HEK293 (cell line): ENCODE results near the gene PGS1.

Source experiments
- ZNF501 ChIP-seq: fragments of 450-650 bp; formaldehyde crosslinking; IDR thresholded peaks from 2 replicates; pipeline ENCODE4 v1.5.1; 2016; ENCODE audit warnings: missing biosample characterization, missing genetic modification characterization
- TF ChIP-seq, protein P1 (sequence below): fragments of 450-650 bp; formaldehyde crosslinking; IDR thresholded peaks from 2 replicates; pipeline ENCODE4 v1.5.1; 2016; ENCODE audit warnings: missing biosample characterization, missing genetic modification characterization

DNA sequence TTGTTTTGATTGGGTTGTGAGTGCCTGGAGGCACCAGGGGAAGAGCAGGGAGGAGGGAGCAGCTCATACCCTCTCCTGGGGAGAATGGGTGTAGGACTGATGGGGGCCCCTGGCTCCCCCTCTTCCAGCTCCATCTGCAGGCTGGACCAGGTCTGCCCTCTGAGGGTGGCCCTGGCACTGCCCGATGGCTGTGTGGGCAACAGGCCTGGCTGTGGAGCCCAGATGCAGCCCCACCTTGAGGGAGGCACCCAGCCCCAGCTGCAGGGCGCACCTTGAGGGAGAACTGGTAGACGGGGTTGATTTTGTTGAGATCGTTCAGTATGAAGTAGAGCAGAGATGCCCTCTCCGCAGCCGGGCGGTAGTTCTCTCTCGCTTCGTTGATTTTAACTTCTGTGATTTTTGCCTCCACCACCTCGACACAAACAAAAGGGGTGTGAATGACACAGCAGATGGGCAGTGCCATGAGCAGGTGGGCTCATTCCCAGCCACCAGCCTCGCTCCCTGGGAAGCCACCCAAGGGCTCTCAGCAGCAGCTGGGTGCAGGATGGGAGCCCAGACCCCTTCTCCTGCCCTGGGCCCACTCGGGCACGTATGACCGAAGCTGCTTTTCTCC, 71.6 kb downstream of the PGS1 start:
- TF ChIP-seq, protein P1, sequence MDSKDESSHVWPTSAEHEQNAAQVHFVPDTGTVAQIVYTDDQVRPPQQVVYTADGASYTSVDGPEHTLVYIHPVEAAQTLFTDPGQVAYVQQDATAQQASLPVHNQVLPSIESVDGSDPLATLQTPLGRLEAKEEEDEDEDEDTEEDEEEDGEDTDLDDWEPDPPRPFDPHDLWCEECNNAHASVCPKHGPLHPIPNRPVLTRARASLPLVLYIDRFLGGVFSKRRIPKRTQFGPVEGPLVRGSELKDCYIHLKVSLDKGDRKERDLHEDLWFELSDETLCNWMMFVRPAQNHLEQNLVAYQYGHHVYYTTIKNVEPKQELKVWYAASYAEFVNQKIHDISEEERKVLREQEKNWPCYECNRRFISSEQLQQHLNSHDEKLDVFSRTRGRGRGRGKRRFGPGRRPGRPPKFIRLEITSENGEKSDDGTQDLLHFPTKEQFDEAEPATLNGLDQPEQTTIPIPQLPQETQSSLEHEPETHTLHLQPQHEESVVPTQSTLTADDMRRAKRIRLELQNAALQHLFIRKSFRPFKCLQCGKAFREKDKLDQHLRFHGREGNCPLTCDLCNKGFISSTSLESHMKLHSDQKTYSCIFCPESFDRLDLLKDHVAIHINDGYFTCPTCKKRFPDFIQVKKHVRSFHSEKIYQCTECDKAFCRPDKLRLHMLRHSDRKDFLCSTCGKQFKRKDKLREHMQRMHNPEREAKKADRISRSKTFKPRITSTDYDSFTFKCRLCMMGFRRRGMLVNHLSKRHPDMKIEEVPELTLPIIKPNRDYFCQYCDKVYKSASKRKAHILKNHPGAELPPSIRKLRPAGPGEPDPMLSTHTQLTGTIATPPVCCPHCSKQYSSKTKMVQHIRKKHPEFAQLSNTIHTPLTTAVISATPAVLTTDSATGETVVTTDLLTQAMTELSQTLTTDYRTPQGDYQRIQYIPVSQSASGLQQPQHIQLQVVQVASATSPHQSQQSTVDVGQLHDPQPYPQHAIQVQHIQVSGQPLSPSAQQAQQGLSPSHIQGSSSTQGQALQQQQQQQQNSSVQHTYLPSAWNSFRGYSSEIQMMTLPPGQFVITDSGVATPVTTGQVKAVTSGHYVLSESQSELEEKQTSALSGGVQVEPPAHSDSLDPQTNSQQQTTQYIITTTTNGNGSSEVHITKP: no peak
- no peak for TF ChIP-seq ZNF501 (tag by site-specific recombination)
